Bladder microvascular endothelial cell (primary cell): Measurements from ENCODE around the gene TUBA3E. TPM values are rescaled to one million over a fixed set of nuclear protein-coding genes. Genes with fewer than 3 reads are reported as not detected.

ENCODE experiments used
- total RNA-seq: library from RNA; depleted of rRNA; stranded (reverse); fragments of >200 nt; gene quantifications from 2 replicates; pipeline ENCODE4 v1.2.3, GENCODE V29; 2014

The TUBA3E gene
- not detected in 2 replicates for total RNA-seq

GRCh38 chr2:130198343-130198742 lies at the start of gene TUBA3E:
TUBA3E (minus strand) TSS chr2:130198439; CDS start chr2:130198360, 79 bp downstream.

GRCh38 chr2:130181880-130182682 lies 16.2 kb downstream of the TUBA3E start, which contains the start of gene MZT2B:
MZT2B (plus strand) TSS chr2:130182262; CDS start chr2:130182283, 21 bp downstream.

GRCh38 chr2:130181325-130181879 lies 16.8 kb downstream of the TUBA3E start, which contains the start of gene SMPD4:
SMPD4 (minus strand) TSS chr2:130181602; CDS start chr2:130176592, 5,010 bp downstream.

GRCh38 chr2:130145006-130145414 lies 53.2 kb downstream of the TUBA3E start, which contains the start of gene CCDC74B:
CCDC74B (minus strand) TSS chr2:130145112; CDS start chr2:130144996, 116 bp downstream.

Other genes with a start within 250 kb of the TUBA3E start
- gene RAB6C, start 218.8 kb downstream of the TUBA3E start, total RNA-seq = 0.06 TPM in 1 of 2 replicates, not detected in the other
- gene POTEF, start 69.2 kb downstream of the TUBA3E start, total RNA-seq = 0.16 and 0.25 TPM in 2 replicates
- gene CCDC74B, start 53.3 kb downstream of the TUBA3E start, total RNA-seq = 0.65 and 0.94 TPM in 2 replicates
- gene SMPD4, start 16.8 kb downstream of the TUBA3E start, total RNA-seq = 12.0 and 24.0 TPM in 2 replicates
- gene MZT2B, start 16.2 kb downstream of the TUBA3E start, total RNA-seq = 125 and 220 TPM in 2 replicates
- 65.9 and 111 TPM in 2 replicates for gene IMP4, start 144.5 kb upstream of the TUBA3E start, total RNA-seq
- 20.9 and 32.5 TPM in 2 replicates for gene PTPN18, start 157.6 kb upstream of the TUBA3E start, total RNA-seq